Vagina (tissue), 2 donors: ENCODE results near the gene ARPIN.

Experiments
- CTCF ChIP-seq, 3 experiments: fragments of 450-650 bp in 2 of 3; fragments of 200-600 bp in 1 of 3; sonication (generic) in 1 of 3; IDR thresholded peaks; one replicate each; pipeline ENCODE4 v1.5.1; 2017 to 2019; ENCODE audit warnings: antibody characterized with exemption in 3 of 3, mild to moderate bottlenecking in 2 of 3, moderate library complexity in 2 of 3
- POLR2A ChIP-seq, 2 donors: fragments of 450-650 bp; IDR thresholded peaks; one replicate each; pipeline ENCODE4 v1.6.1; 2017; ENCODE audit warnings: antibody characterized with exemption in 2 of 2, mild to moderate bottlenecking in 2 of 2, moderate library complexity in 2 of 2
- POLR2AphosphoS5 ChIP-seq, 2 donors: sonication (generic); formaldehyde crosslinking; IDR thresholded peaks; one replicate each; pipeline ENCODE4 v1.9.0; 2017; ENCODE audit warnings: antibody characterized with exemption in 2 of 2, mild to moderate bottlenecking in 2 of 2, low read depth in 1 of 2; ENCODE audit not compliant: insufficient read depth in 1 of 2

DNA sequence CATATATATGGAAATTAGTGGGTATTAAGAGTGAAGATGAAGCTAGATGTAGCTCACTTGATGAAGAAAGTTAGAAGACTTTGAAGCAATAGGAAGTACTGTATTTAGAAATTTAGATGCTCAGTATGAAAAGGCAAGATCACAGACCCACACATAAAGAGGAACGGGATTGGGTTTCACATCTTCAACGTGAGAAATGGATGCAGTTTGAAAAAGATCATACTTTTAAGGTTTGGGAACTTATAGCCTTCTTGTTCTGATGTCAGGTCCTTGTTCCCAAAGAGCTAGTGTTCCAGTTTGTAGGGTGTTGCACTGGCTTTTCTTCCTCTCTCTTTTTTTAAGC lies 35.7 kb downstream of the ARPIN start:
- TF ChIP-seq POLR2A (IDR thresholded peaks at IDR 0.05) (no peak), CTCF (IDR thresholded peaks at IDR 0.05) (no peak), POLR2AphosphoS5 (IDR thresholded peaks at IDR 0.05; ENCODE audit: insufficient read depth in 1 of 2, low read depth in 1 of 2) (no peak)
